Measurements from ENCODE around the gene MPDU1. TPM values are rescaled to one million over a fixed set of nuclear protein-coding genes. Genes with fewer than 3 reads are reported as not detected.

Gene MPDU1
- total and polyA plus RNA-seq, 2 donors: 40.2 to 40.4 TPM

DNA sequence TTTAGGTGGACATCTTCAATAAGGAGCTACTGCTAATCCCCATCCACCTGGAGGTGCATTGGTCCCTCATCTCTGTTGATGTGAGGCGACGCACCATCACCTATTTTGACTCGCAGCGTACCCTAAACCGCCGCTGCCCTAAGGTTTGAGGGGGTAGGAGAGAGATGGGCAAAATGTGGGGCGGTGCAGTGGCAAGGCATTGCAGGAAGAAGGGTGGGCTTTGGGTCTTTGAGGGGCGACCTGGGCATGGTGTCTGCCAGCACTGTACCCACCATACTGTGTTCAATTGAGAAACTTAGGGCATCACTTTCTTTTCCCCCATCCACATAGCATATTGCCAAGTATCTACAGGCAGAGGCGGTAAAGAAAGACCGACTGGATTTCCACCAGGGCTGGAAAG is 13.3 kb upstream of the MPDU1 start:
- Histone ChIP-seq H3K4me1 (ENCODE audit: insufficient read depth) (no peaks in the 10 kb centered on the region), H3K27ac (ENCODE audit: low read depth) (no peak overlapping the region), H3K36me3 (ENCODE audit: insufficient read depth) (peaks cover 4% of the 10 kb centered on the region), H3K4me3 (ENCODE audit: low read depth, low read length) (no peak overlapping the region)
- no peak for DNase-seq (ENCODE audit: extremely low spot score)
- WGBS: 96% methylated on average over 10 of the region's 10 CpGs

DNA sequence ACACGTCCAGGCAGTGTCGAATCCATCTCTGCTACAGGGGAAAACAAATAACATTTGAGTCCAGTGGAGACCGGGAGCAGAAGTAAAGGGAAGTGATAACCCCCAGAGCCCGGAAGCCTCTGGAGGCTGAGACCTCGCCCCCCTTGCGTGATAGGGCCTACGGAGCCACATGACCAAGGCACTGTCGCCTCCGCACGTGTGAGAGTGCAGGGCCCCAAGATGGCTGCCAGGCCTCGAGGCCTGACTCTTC is 11.4 kb upstream of the MPDU1 start:
- H3K4me3 ChIP-seq (ENCODE audit: low read depth, low read length): peak overlapping the region; percentile 5
- no peak for DNase-seq (ENCODE audit: extremely low spot score)
- no peaks in the 10 kb centered on the region for H3K4me1 ChIP-seq (ENCODE audit: insufficient read depth)
- H3K27ac ChIP-seq (ENCODE audit: low read depth): peak overlapping the region; percentile 77
- 0% methylated on average over 11 of the region's 11 CpGs for WGBS
- peaks cover 2% of the 10 kb centered on the region for H3K36me3 ChIP-seq (ENCODE audit: insufficient read depth)

DNA sequence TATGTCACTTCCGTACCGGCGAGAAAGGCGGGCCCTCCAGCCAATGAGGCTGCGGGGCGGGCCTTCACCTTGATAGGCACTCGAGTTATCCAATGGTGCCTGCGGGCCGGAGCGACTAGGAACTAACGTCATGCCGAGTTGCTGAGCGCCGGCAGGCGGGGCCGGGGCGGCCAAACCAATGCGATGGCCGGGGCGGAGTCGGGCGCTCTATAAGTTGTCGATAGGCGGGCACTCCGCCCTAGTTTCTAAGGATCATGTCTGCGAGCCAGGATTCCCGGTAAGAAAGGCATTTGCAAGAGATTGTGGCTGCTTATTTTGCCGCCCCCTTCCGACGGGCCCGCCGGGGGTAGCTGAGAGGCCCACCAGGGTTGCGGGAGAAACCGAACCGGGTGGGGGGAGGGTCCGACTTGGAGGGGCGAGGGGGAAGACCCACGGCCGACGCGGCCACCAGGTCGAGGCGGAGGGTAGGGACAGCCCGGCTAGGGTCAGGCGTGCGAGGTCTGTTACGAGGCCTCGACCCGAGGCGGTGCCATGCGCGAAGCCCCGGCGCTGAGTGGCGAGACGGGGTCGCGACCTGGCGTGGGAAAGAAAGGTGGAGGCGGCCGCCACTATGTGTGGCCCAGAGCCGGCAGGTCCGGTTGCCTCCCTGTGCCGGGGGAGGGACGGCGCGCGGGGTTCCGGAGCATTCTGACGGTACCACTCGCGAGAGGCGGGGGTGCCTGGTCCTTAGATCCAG is 10.9 kb upstream of the MPDU1 start:
- peak; percentile 98 for DNase-seq (ENCODE audit: extremely low spot score)
- Histone ChIP-seq H3K27ac (ENCODE audit: low read depth) (peak overlapping the region; percentile 98), H3K36me3 (ENCODE audit: insufficient read depth) (peaks cover 2% of the 10 kb centered on the region), H3K4me1 (ENCODE audit: insufficient read depth) (no peaks in the 10 kb centered on the region), H3K4me3 (ENCODE audit: low read depth, low read length) (peak overlapping the region; percentile 96)
- under 1% methylated on average over 73 of the region's 73 CpGs for WGBS

DNA sequence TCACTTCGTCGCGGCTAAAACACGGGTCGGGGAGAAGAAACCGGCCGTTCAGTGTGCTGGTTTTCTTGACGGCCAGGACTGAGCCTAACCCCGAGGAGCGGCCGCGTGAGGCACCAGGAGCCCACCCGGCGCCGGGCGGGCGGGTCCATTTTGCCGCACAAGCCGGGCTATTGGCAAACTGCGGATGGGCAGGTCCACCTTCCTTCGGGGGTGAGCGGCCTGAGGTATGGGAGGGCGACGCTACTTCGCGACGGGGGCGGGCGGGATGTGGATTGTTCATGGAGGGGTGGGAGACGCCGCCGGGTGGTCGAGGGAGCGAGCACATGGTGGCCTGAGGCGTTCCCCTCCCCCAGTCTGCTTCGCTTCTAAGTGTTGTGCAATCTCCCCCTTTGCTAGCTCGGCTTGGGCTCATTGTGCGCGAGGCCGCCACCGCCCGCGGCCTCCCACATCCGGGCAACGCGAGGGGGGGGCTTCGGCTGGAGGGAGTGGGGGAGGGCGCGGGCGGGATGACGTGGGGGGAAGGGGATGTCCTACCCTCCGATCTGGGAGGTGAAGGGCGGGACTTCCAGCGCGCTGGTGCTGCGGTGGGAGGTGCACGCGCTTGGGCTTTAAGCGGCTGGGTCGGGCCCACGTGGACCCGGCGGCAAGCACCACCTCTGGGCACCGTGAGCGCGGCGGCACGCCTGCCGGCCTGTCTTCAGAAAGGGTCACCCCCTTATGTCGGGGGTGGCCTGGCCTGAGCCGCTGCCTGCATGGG is 10.2 kb upstream of the MPDU1 start:
- Histone ChIP-seq H3K4me1 (ENCODE audit: insufficient read depth) (no peaks in the 10 kb centered on the region), H3K4me3 (ENCODE audit: low read depth, low read length) (peak overlapping the region; percentile 96), H3K36me3 (ENCODE audit: insufficient read depth) (peaks cover 7% of the 10 kb centered on the region), H3K27ac (ENCODE audit: low read depth) (peak overlapping the region; percentile 98)
- no peak for DNase-seq (ENCODE audit: extremely low spot score)
- WGBS: under 1% methylated on average over 71 of the region's 71 CpGs

DNA sequence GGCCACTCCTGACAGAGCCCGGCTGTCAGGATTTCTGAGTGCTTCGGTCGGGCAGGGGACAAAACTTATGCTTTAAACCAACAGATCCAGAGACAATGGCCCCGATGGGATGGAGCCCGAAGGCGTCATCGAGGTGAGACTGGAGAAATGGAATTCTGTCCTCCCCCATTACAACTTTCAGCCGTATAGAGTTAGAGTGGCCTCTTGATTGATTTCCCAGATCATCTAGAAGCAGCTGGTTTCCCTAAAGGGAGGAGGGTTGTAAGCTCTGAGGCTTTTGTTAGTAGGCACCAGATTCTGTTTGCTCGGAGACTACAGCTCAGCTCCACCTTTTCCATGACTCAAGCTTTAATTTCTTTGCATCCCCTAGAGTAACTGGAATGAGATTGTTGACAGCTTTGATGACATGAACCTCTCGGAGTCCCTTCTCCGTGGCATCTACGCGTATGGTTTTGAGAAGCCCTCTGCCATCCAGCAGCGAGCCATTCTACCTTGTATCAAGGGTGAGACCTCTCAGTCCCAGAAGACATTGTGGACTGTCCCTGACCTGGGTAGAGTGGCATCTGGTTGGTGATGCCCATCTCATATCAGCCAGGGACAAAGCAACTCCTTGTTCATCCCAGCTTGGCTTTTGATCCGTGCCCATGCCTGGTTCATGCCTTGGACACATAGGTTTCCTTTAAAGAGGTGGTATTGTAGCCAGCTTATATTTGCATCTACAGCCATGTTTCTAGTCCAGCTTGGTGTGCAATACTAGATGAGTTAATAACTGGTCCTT is 9.3 kb upstream of the MPDU1 start:
- H3K4me3 ChIP-seq (ENCODE audit: low read depth, low read length): peak overlapping the region; percentile 96
- no peaks in the 10 kb centered on the region for H3K4me1 ChIP-seq (ENCODE audit: insufficient read depth)
- peaks cover 7% of the 10 kb centered on the region for H3K36me3 ChIP-seq (ENCODE audit: insufficient read depth)
- peak overlapping the region; percentile 63 for H3K27ac ChIP-seq (ENCODE audit: low read depth)
- DNase-seq (ENCODE audit: extremely low spot score): no peak
- 19% methylated on average over 15 of the region's 15 CpGs for WGBS

DNA sequence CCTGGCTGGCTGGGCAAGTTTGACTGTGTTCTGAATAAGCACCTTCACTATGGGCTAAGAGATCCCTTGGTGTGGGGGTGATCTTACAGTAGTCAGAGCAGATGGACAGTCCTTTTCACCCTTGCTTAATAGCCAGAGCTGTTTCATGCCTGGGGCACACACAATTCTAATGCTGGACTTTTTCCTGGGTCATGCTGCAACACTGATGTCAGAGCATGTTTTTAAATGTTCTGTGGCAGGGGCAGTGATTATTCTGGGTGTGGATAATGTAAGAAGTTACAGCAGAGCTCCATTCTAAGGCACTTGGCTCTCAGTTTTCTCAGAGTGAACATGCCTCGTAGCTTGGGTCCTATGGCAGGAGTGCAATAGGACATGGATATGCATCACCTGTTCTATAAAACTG is 8.2 kb upstream of the MPDU1 start:
- DNase-seq (ENCODE audit: extremely low spot score): no peak
- peak overlapping the region; percentile 38 for H3K27ac ChIP-seq (ENCODE audit: low read depth)
- no peaks in the 10 kb centered on the region for H3K4me1 ChIP-seq (ENCODE audit: insufficient read depth)
- 67% methylated on average over 1 of the region's 1 CpG for WGBS
- peaks cover 7% of the 10 kb centered on the region for H3K36me3 ChIP-seq (ENCODE audit: insufficient read depth)
- no peak overlapping the region for H3K4me3 ChIP-seq (ENCODE audit: low read depth, low read length)

DNA sequence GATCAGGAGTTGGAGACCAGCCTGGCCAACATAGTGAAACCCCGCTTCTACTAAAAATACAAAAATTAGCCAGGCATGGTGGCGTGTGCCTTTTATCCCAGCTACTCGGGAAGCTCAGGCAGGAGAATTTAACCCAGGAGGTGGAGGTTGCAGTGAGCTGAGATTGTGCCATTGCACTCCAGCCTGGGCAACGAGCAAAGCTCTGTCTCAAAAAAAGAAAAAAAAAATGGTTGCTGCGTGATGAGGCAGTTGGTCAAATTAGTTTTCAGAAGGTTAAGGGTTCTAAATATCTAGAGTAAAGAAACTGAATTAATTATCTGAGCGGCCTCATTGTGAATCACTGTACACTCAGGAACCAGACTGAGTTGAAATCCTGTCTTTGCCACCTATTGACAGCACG is 7.7 kb upstream of the MPDU1 start:
- no peak for DNase-seq (ENCODE audit: extremely low spot score)
- H3K4me3 ChIP-seq (ENCODE audit: low read depth, low read length): no peak overlapping the region
- no peaks in the 10 kb centered on the region for H3K4me1 ChIP-seq (ENCODE audit: insufficient read depth)
- no peak overlapping the region for H3K27ac ChIP-seq (ENCODE audit: low read depth)
- H3K36me3 ChIP-seq (ENCODE audit: insufficient read depth): peaks cover 7% of the 10 kb centered on the region
- 71% methylated on average over 7 of the region's 7 CpGs for WGBS

DNA sequence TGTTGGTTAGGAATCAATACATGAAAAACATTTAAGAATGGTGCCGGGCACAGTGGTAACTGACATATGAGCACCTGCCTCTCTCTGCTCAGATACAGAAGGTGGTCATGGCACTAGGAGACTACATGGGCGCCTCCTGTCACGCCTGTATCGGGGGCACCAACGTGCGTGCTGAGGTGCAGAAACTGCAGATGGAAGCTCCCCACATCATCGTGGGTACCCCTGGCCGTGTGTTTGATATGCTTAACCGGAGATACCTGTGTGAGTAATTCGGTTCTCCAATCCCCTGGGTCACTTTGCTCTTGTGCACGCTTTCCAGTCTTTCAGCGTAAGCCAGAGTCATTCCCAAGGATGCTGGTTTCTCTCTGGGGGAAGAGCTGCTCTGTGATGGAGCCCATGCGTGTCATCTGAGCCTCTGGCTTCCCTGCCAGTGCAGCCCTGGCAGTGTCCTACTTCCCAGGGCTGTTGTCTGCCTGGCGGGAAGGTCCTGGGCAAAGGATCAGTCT is 7.2 kb upstream of the MPDU1 start:
- 83% methylated on average over 14 of the region's 14 CpGs for WGBS
- peaks cover 7% of the 10 kb centered on the region for H3K36me3 ChIP-seq (ENCODE audit: insufficient read depth)
- no peaks in the 10 kb centered on the region for H3K4me1 ChIP-seq (ENCODE audit: insufficient read depth)
- H3K27ac ChIP-seq (ENCODE audit: low read depth): no peak overlapping the region
- no peak overlapping the region for H3K4me3 ChIP-seq (ENCODE audit: low read depth, low read length)
- no peak for DNase-seq (ENCODE audit: extremely low spot score)

DNA sequence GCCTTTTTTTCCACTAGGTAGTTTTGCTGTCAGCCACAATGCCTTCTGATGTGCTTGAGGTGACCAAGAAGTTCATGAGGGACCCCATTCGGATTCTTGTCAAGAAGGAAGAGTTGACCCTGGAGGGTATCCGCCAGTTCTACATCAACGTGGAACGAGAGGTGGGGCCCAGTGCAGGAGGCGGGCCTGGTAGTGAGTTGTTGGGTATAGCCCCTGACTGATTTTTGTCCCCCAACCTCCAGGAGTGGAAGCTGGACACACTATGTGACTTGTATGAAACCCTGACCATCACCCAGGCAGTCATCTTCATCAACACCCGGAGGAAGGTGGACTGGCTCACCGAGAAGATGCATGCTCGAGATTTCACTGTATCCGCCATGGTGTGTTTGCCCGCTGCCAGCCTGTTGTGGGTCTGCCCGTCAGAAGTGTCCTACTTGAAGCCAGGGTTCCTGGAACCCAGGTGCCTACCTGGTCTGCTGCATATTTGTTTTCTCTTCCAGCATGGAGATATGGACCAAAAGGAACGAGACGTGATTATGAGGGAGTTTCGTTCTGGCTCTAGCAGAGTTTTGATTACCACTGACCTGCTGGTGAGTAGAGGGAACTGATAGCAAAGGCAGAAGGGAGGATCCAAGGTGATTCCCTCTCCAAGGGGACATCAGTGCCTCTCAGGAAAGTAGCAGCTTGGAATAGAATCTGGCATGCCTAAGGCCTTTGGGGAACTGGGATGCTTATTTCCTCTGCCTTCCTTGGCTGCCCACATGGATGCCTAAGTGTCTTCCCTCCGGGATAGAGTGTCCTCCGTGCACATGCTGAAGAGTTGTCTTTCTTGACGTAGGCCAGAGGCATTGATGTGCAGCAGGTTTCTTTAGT is 6.1 kb upstream of the MPDU1 start:
- H3K36me3 ChIP-seq (ENCODE audit: insufficient read depth): peaks cover 7% of the 10 kb centered on the region
- 78% methylated on average over 17 of the region's 17 CpGs for WGBS
- no peak overlapping the region for H3K4me3 ChIP-seq (ENCODE audit: low read depth, low read length)
- H3K27ac ChIP-seq (ENCODE audit: low read depth): no peak overlapping the region
- H3K4me1 ChIP-seq (ENCODE audit: insufficient read depth): no peaks in the 10 kb centered on the region
- no peak for DNase-seq (ENCODE audit: extremely low spot score)

DNA sequence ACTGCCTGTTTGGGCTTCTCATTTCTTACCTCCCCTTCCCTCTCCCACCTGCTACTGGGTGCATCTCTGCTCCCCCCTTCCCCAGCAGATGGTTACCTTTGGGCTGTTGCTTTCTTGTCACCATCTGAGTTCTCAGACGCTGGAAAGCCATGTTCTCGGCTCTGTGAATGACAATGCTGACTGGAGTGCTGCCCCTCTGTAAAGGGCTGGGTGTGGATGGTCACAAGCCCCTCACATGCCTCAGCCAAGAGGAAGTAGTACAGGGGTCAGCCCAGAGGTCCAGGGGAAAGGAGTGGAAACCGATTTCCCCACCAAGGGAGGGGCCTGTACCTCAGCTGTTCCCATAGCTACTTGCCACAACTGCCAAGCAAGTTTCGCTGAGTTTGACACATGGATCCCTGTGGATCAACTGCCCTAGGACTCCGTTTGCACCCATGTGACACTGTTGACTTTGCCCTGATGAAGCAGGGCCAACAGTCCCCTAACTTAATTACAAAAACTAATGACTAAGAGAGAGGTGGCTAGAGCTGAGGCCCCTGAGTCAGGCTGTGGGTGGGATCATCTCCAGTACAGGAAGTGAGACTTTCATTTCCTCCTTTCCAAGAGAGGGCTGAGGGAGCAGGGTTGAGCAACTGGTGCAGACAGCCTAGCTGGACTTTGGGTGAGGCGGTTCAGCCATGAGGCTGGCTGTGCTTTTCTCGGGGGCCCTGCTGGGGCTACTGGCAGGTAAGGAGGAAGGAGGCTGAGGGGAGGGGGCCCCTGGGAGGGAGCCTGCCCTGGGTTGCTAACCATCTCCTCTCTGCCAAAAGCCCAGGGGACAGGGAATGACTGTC is 4.4 kb upstream of the MPDU1 start, which contains the start of gene CD68:
Gene CD68 (plus strand): TSS at position 638 of the 833 bp plus-strand sequence. CDS start 40 bp downstream, at position 678.
- 17% methylated on average over 7 of the region's 7 CpGs for whole genome bisulfite sequencing
- no peak for DNase-seq (ENCODE audit: extremely low spot score)
- H3K4me3 ChIP-seq (ENCODE audit: low read depth, low read length): no peak within 1 kb of the TSS
- no peaks in the 10 kb centered on the region for H3K4me1 ChIP-seq (ENCODE audit: insufficient read depth)
- H3K27ac ChIP-seq (ENCODE audit: low read depth): peak within 1 kb of the TSS; percentile 91
- H3K36me3 ChIP-seq (ENCODE audit: insufficient read depth): peaks cover 7% of the 10 kb centered on the region

DNA sequence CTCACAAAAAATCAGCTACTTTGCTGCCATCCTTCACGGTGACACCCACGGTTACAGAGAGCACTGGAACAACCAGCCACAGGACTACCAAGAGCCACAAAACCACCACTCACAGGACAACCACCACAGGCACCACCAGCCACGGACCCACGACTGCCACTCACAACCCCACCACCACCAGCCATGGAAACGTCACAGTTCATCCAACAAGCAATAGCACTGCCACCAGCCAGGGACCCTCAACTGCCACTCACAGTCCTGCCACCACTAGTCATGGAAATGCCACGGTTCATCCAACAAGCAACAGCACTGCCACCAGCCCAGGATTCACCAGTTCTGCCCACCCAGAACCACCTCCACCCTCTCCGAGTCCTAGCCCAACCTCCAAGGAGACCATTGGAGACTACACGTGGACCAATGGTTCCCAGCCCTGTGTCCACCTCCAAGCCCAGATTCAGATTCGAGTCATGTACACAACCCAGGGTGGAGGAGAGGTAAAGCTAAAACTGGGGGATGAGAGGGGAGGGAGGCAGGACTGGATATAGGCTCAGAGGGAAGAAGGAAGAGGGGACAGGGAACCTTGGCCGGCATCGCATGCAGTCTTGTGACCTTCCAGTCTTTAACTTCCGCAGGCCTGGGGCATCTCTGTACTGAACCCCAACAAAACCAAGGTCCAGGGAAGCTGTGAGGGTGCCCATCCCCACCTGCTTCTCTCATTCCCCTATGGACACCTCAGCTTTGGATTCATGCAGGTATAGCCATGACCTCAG is 3.6 kb upstream of the MPDU1 start:
- H3K4me1 ChIP-seq (ENCODE audit: insufficient read depth): no peaks in the 10 kb centered on the region
- no peak overlapping the region for H3K4me3 ChIP-seq (ENCODE audit: low read depth, low read length)
- 64% methylated on average over 12 of the region's 12 CpGs for WGBS
- H3K27ac ChIP-seq (ENCODE audit: low read depth): peak overlapping the region; percentile 91
- peaks cover 5% of the 10 kb centered on the region for H3K36me3 ChIP-seq (ENCODE audit: insufficient read depth)
- no peak for DNase-seq (ENCODE audit: extremely low spot score)
